ENCODE measurements around the gene HS6ST3. TPM values are rescaled to one million over a fixed set of nuclear protein-coding genes. Genes with fewer than 3 reads are reported as not detected.

Gene HS6ST3
- total and polyA plus RNA-seq, 8 donors = 0.65 to 3.4 (median 1.8) TPM

GRCh38 chr13:96744367-96745331 is 654.7 kb downstream of the HS6ST3 start:
- intact Hi-C loops (cut with DNase I) = no loop called here
- DNase-seq (no peak), FAIRE-seq (no peak), ATAC-seq (no peak)
- WGBS, 2 donors = 50 to 62% methylated on average over 5 of the region's 5 CpGs
- Histone ChIP-seq H3K27ac (no peak overlapping the region), H3K9me3 (no peaks in the 10 kb centered on the region), H3K36me3 (no peaks in the 10 kb centered on the region), H3K4me1 (no peaks in the 10 kb centered on the region), H3K4me3 (no peak overlapping the region), H3K27me3 (no peaks in the 10 kb centered on the region)
- no peak for TF ChIP-seq CTCF (IDR thresholded peaks at IDR 0.05)

- intact Hi-C loops (cut with DNase I) = no loop called here
- TF ChIP-seq CTCF (IDR thresholded peaks at IDR 0.05) = no peak
- Histone ChIP-seq H3K27ac (no peak overlapping the region), H3K36me3 (no peaks in the 10 kb centered on the region), H3K4me3 (no peak overlapping the region), H3K4me1 (no peaks in the 10 kb centered on the region), H3K27me3 (no peaks in the 10 kb centered on the region), H3K9me3 (no peaks in the 10 kb centered on the region)
- whole genome bisulfite sequencing, 2 donors = 87 to 88% methylated on average over 1 of the region's 1 CpG
- ATAC-seq (no peak), DNase-seq (no peak), FAIRE-seq (no peak)
Measured at GRCh38 chr13:96746886-96747285, 657.0 kb downstream of the HS6ST3 start.

GRCh38 chr13:96749825-96750224 is 659.9 kb downstream of the HS6ST3 start:
- intact Hi-C loops (cut with DNase I) = no loop called here
- DNase-seq (no peak), ATAC-seq (no peak), FAIRE-seq (no peak)
- no peaks in the 10 kb centered on the region for H3K9me3 ChIP-seq
- no peaks in the 10 kb centered on the region for H3K27me3 ChIP-seq
- H3K4me3 ChIP-seq = no peak overlapping the region
- TF ChIP-seq CTCF (IDR thresholded peaks at IDR 0.05) = no peak
- H3K4me1 ChIP-seq = no peaks in the 10 kb centered on the region
- H3K36me3 ChIP-seq = no peaks in the 10 kb centered on the region
- no peak overlapping the region for H3K27ac ChIP-seq

- TF ChIP-seq CTCF (IDR thresholded peaks at IDR 0.05) = no peak
- Histone ChIP-seq H3K4me3 (no peak overlapping the region), H3K36me3 (no peaks in the 10 kb centered on the region), H3K27me3 (no peaks in the 10 kb centered on the region), H3K9me3 (no peaks in the 10 kb centered on the region), H3K27ac (no peak overlapping the region), H3K4me1 (no peaks in the 10 kb centered on the region)
- FAIRE-seq (no peak), DNase-seq (no peak), ATAC-seq (no peak)
- 100% methylated on average over 1 of the region's 1 CpG for WGBS, 2 donors
- intact Hi-C loops (cut with DNase I) = no loop called here
Measured at GRCh38 chr13:96751089-96751488, 661.2 kb downstream of the HS6ST3 start.

- DNase-seq (no peak), ATAC-seq (no peak), FAIRE-seq (no peak)
- H3K4me1 ChIP-seq = no peaks in the 10 kb centered on the region
- no peak for TF ChIP-seq CTCF (IDR thresholded peaks at IDR 0.05)
- intact Hi-C loops (cut with DNase I) = no loop called here
- no peaks in the 10 kb centered on the region for H3K27me3 ChIP-seq
- H3K9me3 ChIP-seq = no peaks in the 10 kb centered on the region
- no peak overlapping the region for H3K4me3 ChIP-seq
- H3K27ac ChIP-seq = no peak overlapping the region
- H3K36me3 ChIP-seq = no peaks in the 10 kb centered on the region
Measured at GRCh38 chr13:96762876-96763275, 673.0 kb downstream of the HS6ST3 start.
